OCI-LY7 (cell line): ENCODE data around the gene ARL13B. TPM values are rescaled to one million over a fixed set of nuclear protein-coding genes. Genes with fewer than 3 reads are reported as not detected.
A peak's percentile ranks its signal among the peaks of the same experiment; 100 is the strongest.

Experiments
- BruUV-seq: library from RNA; stranded (reverse); fragments of 400-500 nt; replicated peaks from 2 replicates; lab custom pipeline; 2021; lab: Mats Ljungman, UMichigan
- CTCF ChIA-PET: fragments of 300-600 bp; sonication (Branson Sonifier 250); formaldehyde crosslinking; loops from one replicate; lab custom pipeline; 2022; ENCODE audit warnings: antibody characterized with exemption; ENCODE audit not compliant: unreplicated experiment; lab: Charles Lee
- POLR2A ChIA-PET: fragments of 300-600 bp; sonication (Branson Sonifier 250); formaldehyde crosslinking; loops from one replicate; lab custom pipeline; 2022; ENCODE audit warnings: antibody characterized with exemption; lab: Charles Lee
- DNase-seq: peaks from one replicate; pipeline ENCODE4 v3.0.0-alpha.2; 2015; ENCODE audit warnings: low spot score
- H2AFZ ChIP-seq: fragments of 200-600 bp; sonication (generic), shearing (Covaris generic); 2 replicates; pipeline ENCODE4 v1.6.1; 2014; ENCODE audit warnings: mild to moderate bottlenecking, antibody characterized with exemption, low read length, moderate library complexity
- H3K27ac ChIP-seq: fragments of 200-600 bp; sonication (generic); 2 replicates; pipeline ENCODE4 v1.5.1; 2014; ENCODE audit warnings: mixed run types, low read depth, mild to moderate bottlenecking, moderate library complexity, low read length, inconsistent platforms; ENCODE audit not compliant: poor library complexity, severe bottlenecking
- H3K36me3 ChIP-seq: fragments of 200-600 bp; sonication (generic); 2 replicates; pipeline ENCODE4 v1.6.1; 2014; ENCODE audit warnings: mild to moderate bottlenecking, antibody characterized with exemption, low read length, moderate library complexity, mixed read lengths; ENCODE audit not compliant: insufficient read depth
- H3K4me1 ChIP-seq: fragments of 200-600 bp; sonication (generic); 2 replicates; pipeline ENCODE4 v1.5.1; 2014; ENCODE audit warnings: mild to moderate bottlenecking, low read length; ENCODE audit not compliant: insufficient read depth, poor library complexity, severe bottlenecking
- H3K4me2 ChIP-seq: fragments of 200-600 bp; sonication (generic); 2 replicates; pipeline ENCODE4 v1.6.1; 2014; ENCODE audit warnings: mild to moderate bottlenecking, low read length
- H3K4me3 ChIP-seq: fragments of 200-600 bp; sonication (generic); 2 replicates; pipeline ENCODE4 v1.5.1; 2014; ENCODE audit warnings: mild to moderate bottlenecking, low read depth, low read length; ENCODE audit not compliant: poor library complexity, severe bottlenecking
- H3K79me2 ChIP-seq: fragments of 200-600 bp; sonication (generic); 2 replicates; pipeline ENCODE4 v1.6.1; 2016; ENCODE audit warnings: low read depth, mild to moderate bottlenecking, low read length, moderate library complexity, mixed read lengths; ENCODE audit not compliant: insufficient read depth
- H3K9me2 ChIP-seq: fragments of 200-600 bp; sonication (generic); 2 replicates; pipeline ENCODE4 v1.6.1; 2016; ENCODE audit warnings: mild to moderate bottlenecking, low read length, mixed read lengths; ENCODE audit not compliant: insufficient read depth
- H3K9me3 ChIP-seq: fragments of 200-600 bp; sonication (generic); 2 replicates; pipeline ENCODE4 v1.6.1; 2014; ENCODE audit warnings: mild to moderate bottlenecking, mixed run types, low read length, mixed read lengths
- H4K20me1 ChIP-seq: fragments of 200-600 bp; sonication (generic); 2 replicates; pipeline ENCODE4 v1.6.1; 2014; ENCODE audit warnings: mild to moderate bottlenecking, antibody characterized with exemption, low read length, moderate library complexity, mixed read lengths; ENCODE audit not compliant: insufficient read depth
- EZH2phosphoT487 ChIP-seq: fragments of 200-600 bp; sonication (generic); IDR thresholded peaks from 2 replicates; pipeline ENCODE4 v1.6.1; 2018; ENCODE audit warnings: low read depth, borderline replicate concordance, mild to moderate bottlenecking, mixed run types, antibody characterized with exemption, low read length, moderate library complexity, mixed read lengths
- intact Hi-C: fragments of 100-400 bp; cut with micrococcal nuclease; formaldehyde crosslinking; loops from one replicate; pipeline ENCODE4 v1.10.0; 2022; ENCODE audit not compliant: unreplicated experiment
- total RNA-seq, 2 experiments: library from RNA; depleted of rRNA in 1 of 2; stranded (reverse); fragments of >200 nt in 1 of 2; shearing (Covaris generic) in 1 of 2; gene quantifications; 2 replicates each; pipeline ENCODE4 v1.2.3, GENCODE V29; 2014 to 2022
- TF ChIP-seq, protein P1 (sequence below): fragments of 200-600 bp; sonication (generic); conservative IDR thresholded peaks from 2 replicates; pipeline ENCODE4 v1.5.1; 2014; ENCODE audit warnings: mild to moderate bottlenecking, antibody characterized with exemption, low read length, moderate library complexity, mixed read lengths

The ARL13B gene
- total RNA-seq, 2 experiments from 2014 or later, result 5.4 to 12.0 TPM

DNA sequence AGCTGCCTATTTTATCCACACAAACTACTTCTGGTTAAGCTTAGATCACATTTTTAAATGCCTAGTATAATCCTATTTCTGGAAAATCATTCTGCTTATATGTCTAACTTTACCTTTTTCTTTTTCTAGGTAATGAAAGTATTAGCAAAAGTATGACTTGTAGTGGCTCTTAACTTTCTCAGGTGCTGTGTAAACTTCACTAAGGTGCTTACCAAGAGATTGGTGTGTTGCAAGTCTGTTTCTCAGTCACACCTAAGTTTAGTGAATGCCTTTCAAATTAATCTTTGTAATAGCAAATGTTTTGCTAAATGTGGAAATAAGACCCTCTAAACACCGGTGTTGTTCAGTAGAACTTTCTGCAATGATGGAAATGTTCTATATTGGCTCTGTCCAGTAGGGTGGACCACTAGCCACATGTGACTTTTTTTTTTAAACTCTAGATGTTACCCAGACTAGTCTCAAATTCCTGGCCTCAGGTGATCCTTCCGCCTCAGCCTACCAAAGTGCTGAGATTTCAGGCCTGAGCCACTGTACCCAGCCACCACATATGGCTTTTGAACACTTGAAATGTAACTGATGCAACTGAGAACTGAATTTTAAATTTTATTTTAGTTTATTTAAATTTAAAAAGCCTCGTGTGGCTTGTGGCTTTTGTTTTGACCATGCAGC, 22.0 kb downstream of the ARL13B start:
- no peak overlapping the region for H3K27ac ChIP-seq
- H3K4me3 ChIP-seq, result no peak overlapping the region
- BruUV-seq, result no TSS peak
- H3K9me3 ChIP-seq, result no peaks in the 10 kb centered on the region
- H3K36me3 ChIP-seq, result no peaks in the 10 kb centered on the region; the same call in 1 of the 2 replicates
- TF ChIP-seq, protein P1, sequence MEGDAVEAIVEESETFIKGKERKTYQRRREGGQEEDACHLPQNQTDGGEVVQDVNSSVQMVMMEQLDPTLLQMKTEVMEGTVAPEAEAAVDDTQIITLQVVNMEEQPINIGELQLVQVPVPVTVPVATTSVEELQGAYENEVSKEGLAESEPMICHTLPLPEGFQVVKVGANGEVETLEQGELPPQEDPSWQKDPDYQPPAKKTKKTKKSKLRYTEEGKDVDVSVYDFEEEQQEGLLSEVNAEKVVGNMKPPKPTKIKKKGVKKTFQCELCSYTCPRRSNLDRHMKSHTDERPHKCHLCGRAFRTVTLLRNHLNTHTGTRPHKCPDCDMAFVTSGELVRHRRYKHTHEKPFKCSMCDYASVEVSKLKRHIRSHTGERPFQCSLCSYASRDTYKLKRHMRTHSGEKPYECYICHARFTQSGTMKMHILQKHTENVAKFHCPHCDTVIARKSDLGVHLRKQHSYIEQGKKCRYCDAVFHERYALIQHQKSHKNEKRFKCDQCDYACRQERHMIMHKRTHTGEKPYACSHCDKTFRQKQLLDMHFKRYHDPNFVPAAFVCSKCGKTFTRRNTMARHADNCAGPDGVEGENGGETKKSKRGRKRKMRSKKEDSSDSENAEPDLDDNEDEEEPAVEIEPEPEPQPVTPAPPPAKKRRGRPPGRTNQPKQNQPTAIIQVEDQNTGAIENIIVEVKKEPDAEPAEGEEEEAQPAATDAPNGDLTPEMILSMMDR, result no peak
- no peak for TF ChIP-seq EZH2phosphoT487
- H3K4me1 ChIP-seq, result no peaks in the 10 kb centered on the region
- H4K20me1 ChIP-seq, result no peaks in the 10 kb centered on the region
- no peak for DNase-seq
- no peak overlapping the region for H3K4me2 ChIP-seq
- no peak overlapping the region for H2AFZ ChIP-seq
- intact Hi-C loops, result loop anchor here (10.0 kb wide), 1 partner anchor 57 kb away; no protein-coding TSS in a partner anchor
- no peaks in the 10 kb centered on the region for H3K9me2 ChIP-seq
- ChIA-PET CTCF (no interaction called here), POLR2A (interaction anchor here (0.9 to 1.0 kb wide), 4 partner anchors 11 to 22 kb away, joined by 3 to 4 read pairs (median 3); partner anchors contain the start of gene ARL13B)
- no peaks in the 10 kb centered on the region for H3K79me2 ChIP-seq

DNA sequence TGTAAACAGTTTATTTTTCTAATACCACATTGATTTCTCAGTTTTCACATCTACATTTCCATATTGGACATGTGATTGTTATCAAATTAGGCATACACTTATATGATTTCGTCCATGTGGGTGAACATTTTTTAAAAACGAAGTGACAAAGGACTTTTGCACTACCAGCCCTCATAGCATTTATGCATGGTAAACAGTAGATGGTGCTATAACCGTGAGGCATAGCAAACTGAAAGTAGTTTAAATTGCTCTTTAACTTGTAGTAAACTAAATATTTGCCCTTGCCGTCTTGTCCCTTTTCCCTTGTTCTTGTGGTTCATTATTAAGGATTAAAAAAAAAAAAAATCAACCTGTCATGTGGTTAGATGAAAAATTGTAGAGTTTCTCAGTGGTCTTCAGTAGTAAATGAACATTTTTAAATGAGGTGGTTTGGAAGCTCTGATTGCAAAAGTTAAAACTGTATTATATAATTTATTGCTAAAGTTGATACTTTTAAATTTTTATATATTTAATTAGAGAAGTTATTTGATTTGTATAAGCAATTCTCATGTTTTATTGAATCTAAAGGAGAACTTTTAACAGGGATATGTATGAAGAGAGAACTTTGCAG, 24.5 kb downstream of the ARL13B start:
- Histone ChIP-seq H3K79me2 (no peaks in the 10 kb centered on the region), H3K9me2 (no peaks in the 10 kb centered on the region), H3K9me3 (no peaks in the 10 kb centered on the region), H4K20me1 (no peaks in the 10 kb centered on the region), H3K36me3 (no peaks in the 10 kb centered on the region; the same call in 1 of the 2 replicates), H3K4me2 (peak overlapping the region; percentile 57), H3K4me1 (no peaks in the 10 kb centered on the region), H3K4me3 (no peak overlapping the region), H3K27ac (no peak overlapping the region), H2AFZ (peak overlapping the region; percentile 42; the same call in 1 of the 2 replicates)
- no TSS peak for BruUV-seq
- TF ChIP-seq, protein P1, result peak; percentile 98
- no peak for TF ChIP-seq EZH2phosphoT487
- CTCF ChIA-PET, result no interaction called here
- intact Hi-C loops, result loop anchor here (1.0 to 10.0 kb wide), 3 partner anchors 58 to 65 kb away; partner anchors contain the start of gene DHFR2
- POLR2A ChIA-PET, result interaction anchor here (1.2 kb wide), 1 partner anchor 24 kb away, joined by 3 read pairs; the partner anchor contains the start of gene ARL13B
- peak; percentile 67 for DNase-seq
